Thymus (tissue), 11 donors: ENCODE measurements around the gene FUOM. TPM values are rescaled to one million over a fixed set of nuclear protein-coding genes. Genes with fewer than 3 reads are reported as not detected.
"Not testable (repeated sequence)": the region's sequence is repeated elsewhere in the genome, so short reads cannot be mapped to it uniquely, and the experiment has no call there.

Experiments
- DNase-seq, 9 donors: peaks; one replicate each; pipeline ENCODE4 v3.0.0-alpha.2; 2013; ENCODE audit warnings: low spot score in 9 of 9, low read depth in 6 of 9, missing footprints in 1 of 9
- H3K27ac ChIP-seq, 2 donors: one replicate each; pipeline ENCODE4 v1.5.1; 2013; ENCODE audit warnings: control low read depth in 1 of 2, low read depth in 1 of 2, low read length in 1 of 2, mild to moderate bottlenecking in 1 of 2, moderate library complexity in 1 of 2
- H3K27me3 ChIP-seq, 2 donors: one replicate each; pipeline ENCODE4 v1.5.1; 2013; ENCODE audit warnings: low read length in 1 of 2; ENCODE audit not compliant: control insufficient read depth in 2 of 2, insufficient read depth in 1 of 2
- H3K36me3 ChIP-seq, 2 donors: one replicate each; pipeline ENCODE4 v1.5.1; 2013; ENCODE audit warnings: low read length in 1 of 2, mild to moderate bottlenecking in 1 of 2, moderate library complexity in 1 of 2; ENCODE audit not compliant: control insufficient read depth in 2 of 2, insufficient read depth in 2 of 2
- H3K4me1 ChIP-seq, 2 donors: one replicate each; pipeline ENCODE4 v1.5.1; 2013; ENCODE audit warnings: low read length in 2 of 2; ENCODE audit not compliant: control insufficient read depth in 2 of 2, insufficient read depth in 2 of 2
- H3K4me3 ChIP-seq, 2 donors: one replicate each; pipeline ENCODE4 v1.5.1; 2013; ENCODE audit warnings: low read length in 2 of 2, control low read depth in 1 of 2, mild to moderate bottlenecking in 1 of 2
- H3K9me3 ChIP-seq, 2 donors: one replicate each; pipeline ENCODE4 v1.5.1; 2013; ENCODE audit warnings: low read length in 1 of 2, mild to moderate bottlenecking in 1 of 2; ENCODE audit not compliant: control insufficient read depth in 2 of 2, insufficient read depth in 1 of 2
- WGBS: extraction: QIAGEN DNeasy Blood & Tissue Kit; methylation state at CpG from one replicate; pipeline ENCODE4 v1.1.7; 2013; 5-methylcytosine and 5-hydroxymethylcytosine counted together
- polyA plus RNA-seq: library from polyadenylated mRNA; stranded (reverse); fragments of 200-250 nt; gene quantifications from one replicate; pipeline ENCODE4 v1.2.3, GENCODE V29; 2013
- total RNA-seq: library from RNA; stranded (reverse); fragments of 120-200 nt; gene quantifications from one replicate; pipeline ENCODE4 v1.2.4, GENCODE V29; 2013
- donor health status: healthy.

Gene FUOM
- total and polyA plus RNA-seq, 2 donors: 18.3 to 23.9 TPM

DNA sequence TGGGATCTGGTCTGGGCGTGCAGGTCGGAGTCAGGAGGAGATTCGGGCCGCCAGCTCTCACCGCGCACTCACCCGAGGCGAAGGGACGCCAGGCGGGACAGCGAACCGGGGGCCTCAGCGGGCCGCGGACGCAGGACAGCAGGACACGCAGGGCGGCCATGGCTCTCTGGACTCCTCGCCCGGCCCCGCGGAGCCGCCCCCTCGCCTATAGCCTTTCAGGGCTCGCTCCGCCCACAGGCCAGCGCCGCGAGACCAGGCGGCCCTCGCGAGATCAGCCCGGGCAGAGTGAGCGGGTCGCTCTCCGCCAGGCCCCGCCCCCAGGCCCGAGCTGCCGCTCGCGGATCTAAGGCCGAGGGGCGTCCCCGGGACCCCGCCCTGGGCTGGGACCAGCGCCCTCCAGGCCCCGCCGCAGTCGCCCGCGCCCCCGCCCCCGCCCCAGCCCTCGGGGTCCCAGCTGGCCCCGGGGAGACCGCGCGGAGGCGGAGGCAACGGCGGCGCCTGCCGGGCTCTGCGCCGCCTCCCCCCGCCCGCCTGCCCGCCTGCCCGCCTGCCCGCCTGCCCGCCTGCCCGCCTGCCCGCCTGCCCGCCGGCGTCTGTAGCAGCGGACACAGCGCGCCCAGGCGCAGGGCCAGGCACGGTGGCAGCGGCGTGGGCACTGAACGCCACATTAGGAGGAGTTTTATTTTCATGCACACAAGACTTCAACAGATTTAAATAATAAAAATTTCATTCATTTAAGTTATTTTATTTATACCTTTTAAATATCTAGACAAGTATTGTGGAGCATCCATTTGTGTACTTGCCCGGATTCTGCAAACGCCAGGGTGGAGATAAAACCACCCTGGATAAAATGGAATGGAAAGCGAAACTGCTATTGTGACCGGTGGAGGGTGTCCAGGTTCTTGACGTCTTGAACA lies 15.6 kb upstream of the FUOM start, which contains the start of gene ECHS1:
Gene ECHS1, minus strand, starts transcription at position 181 of the 917 bp plus-strand sequence. Its CDS starts 21 bp downstream, at position 160.
- Histone ChIP-seq H3K9me3 (no peaks in the 10 kb centered on the region), H3K27ac (peak within 1 kb of the TSS; percentile 26 to 77), H3K27me3 (peaks cover 0 to 28% of the 10 kb centered on the region in 2 donors), H3K36me3 (peaks cover 14 to 21% of the 10 kb centered on the region in 2 donors), H3K4me3 (peak within 1 kb of the TSS; percentile 64 to 82), H3K4me1 (peaks cover 7 to 13% of the 10 kb centered on the region in 2 donors)
- WGBS: 2% methylated on average over 89 of the region's 89 CpGs
- DNase-seq: peak; percentile 54 to 95 (median 85)

DNA sequence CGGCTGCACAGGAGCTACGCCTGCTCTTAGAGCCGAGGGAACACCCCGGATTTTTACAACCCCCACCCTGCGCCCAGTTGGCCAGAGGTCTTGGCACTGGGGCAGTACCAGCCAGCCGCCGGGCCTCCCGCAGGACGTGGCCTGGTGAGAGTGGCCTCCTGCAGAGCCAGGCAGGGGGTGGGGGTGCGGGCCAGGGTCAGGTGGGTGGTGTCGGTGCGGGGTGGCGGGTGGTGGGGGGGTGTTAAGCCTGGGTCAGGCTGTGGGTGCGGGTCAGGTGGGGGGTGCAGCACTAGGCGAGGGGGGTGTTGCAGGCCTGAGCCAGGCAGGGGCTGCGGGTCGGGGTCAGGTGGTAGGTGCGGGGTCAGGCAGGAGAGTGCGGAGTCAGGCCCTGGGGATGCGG lies 14.7 kb upstream of the FUOM start:
- Histone ChIP-seq H3K27ac (no peak overlapping the region), H3K4me3 (peak overlapping the region in 1 of 2 donors; percentile 82), H3K4me1 (peaks cover 4 to 5% of the 10 kb centered on the region in 2 donors), H3K9me3 (no peaks in the 10 kb centered on the region), H3K27me3 (peaks cover 0 to 19% of the 10 kb centered on the region in 2 donors), H3K36me3 (peaks cover 18 to 24% of the 10 kb centered on the region in 2 donors)
- DNase-seq: no peak
- WGBS: 61% methylated on average over 20 of the region's 20 CpGs

DNA sequence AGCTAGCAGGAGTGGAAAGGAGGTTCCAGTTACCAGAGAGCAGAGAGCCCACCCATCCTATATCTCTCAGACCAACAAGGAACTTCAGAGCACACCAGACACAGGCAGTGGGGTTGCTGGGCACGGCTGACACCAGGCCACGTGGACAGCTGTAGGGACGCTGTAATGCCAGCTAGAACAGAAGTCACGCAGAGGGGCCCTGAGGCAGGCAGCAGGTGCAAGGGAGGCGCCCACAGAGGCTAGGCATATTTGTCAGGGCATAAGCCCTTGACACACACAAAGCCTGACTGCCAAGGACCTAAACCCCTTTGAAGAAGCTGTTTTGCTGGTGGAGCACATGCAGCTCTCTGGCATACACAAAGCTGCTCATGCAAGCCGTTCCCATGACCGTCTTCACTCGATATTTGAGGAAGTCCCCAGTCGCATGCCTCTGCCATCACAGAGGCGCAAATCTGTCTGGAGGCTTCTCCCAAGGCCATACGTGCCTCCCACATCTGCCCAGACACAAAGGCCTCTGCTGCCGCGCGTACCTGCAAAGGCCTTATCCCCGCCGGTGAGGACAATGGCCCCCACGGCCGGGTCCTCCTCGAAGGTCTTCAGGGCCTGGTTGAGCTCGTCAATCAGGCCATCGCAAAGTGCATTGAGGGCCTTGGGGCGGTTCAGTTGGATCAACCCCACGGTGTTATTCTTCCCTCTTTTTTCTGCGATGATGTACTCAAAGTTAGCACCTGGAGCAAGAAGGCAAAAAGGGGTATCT lies 12.4 kb upstream of the FUOM start:
- DNase-seq: no peak
- Histone ChIP-seq H3K4me1 (peaks cover 4% of the 10 kb centered on the region in 2 donors), H3K36me3 (peaks cover 34 to 41% of the 10 kb centered on the region in 2 donors), H3K27me3 (peaks cover 0 to 4% of the 10 kb centered on the region in 2 donors), H3K4me3 (no peak overlapping the region), H3K9me3 (no peaks in the 10 kb centered on the region), H3K27ac (no peak overlapping the region)
- 95% methylated on average over 24 of the region's 24 CpGs for WGBS

DNA sequence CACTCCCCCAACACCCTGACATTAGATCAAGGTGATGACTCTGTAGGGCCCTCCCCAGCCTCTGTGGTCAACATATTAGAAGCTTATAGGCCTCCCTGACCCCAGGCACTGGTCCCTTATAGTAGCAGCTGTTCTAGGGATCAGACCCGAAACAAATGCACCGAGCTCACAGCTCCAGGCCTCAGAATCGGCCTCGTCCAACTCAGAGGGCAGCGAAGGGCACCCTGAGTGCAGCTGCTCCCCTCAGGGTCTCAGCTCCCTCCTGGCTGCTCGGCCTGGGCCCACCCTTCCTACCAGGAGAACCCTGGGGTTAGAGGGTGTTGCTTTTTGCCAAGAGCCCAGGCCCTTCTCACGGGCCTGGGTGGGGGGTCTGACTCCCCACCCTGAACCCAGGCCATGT lies 10.3 kb upstream of the FUOM start:
- Histone ChIP-seq H3K27ac (no peak overlapping the region), H3K4me1 (peaks cover 0 to 4% of the 10 kb centered on the region in 2 donors), H3K36me3 (peaks cover 43 to 45% of the 10 kb centered on the region in 2 donors), H3K4me3 (no peak overlapping the region), H3K9me3 (no peaks in the 10 kb centered on the region), H3K27me3 (no peaks in the 10 kb centered on the region)
- no peak for DNase-seq
- 97% methylated on average over 7 of the region's 7 CpGs for whole genome bisulfite sequencing

DNA sequence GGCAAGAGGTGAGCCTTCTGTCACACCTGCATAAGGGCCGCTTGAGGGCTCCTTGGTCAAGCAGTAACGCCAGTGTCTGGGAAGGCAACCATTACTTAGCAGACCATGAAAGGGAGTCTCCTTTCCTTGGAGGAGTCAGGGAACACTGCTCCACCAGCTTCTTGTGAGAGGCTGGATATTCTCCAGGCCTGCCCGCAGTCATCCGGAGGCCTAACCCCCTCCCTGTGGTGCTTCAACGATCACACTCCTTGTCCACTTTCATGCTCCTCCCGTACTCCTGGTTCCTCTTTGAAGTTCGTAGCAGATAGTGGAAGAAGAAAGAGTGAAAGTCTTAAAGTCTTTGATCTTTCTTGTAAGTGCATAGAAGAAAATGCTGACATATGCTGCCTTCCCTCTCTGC lies 9.6 kb upstream of the FUOM start:
- not testable (repeated sequence) for H3K4me1 ChIP-seq, H3K27me3 ChIP-seq, H3K9me3 ChIP-seq, H3K4me3 ChIP-seq, H3K27ac ChIP-seq, DNase-seq
- WGBS: 100% methylated on average over 5 of the region's 7 CpGs
- H3K36me3 ChIP-seq: peaks cover 44 to 48% of the 10 kb centered on the region in 2 donors

DNA sequence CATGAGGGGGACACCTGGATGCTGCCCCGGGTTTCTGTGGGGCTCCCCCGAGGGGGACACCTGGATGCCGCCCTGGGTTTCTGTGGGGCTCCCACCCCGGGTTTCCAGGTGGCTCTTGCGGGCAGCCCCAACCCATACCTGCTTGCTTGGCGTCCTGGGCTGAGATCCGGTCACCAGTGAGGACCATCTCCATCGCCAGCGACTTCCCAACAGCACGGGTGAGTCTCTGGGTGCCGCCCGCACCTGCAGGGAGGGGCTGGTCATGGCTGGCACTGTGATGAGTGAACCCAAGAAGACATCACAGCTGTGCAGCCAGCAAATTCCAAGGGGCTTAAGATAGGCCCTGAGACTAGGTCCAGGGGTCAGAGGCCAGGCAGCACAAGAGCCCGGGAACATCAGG lies 8.9 kb upstream of the FUOM start:
- peaks cover 46 to 50% of the 10 kb centered on the region in 2 donors for H3K36me3 ChIP-seq
- H3K4me1 ChIP-seq: no peaks in the 10 kb centered on the region
- no peaks in the 10 kb centered on the region for H3K9me3 ChIP-seq
- 97% methylated on average over 13 of the region's 13 CpGs for WGBS
- H3K4me3 ChIP-seq: no peak overlapping the region
- DNase-seq: no peak
- H3K27ac ChIP-seq: no peak overlapping the region
- H3K27me3 ChIP-seq: no peaks in the 10 kb centered on the region

DNA sequence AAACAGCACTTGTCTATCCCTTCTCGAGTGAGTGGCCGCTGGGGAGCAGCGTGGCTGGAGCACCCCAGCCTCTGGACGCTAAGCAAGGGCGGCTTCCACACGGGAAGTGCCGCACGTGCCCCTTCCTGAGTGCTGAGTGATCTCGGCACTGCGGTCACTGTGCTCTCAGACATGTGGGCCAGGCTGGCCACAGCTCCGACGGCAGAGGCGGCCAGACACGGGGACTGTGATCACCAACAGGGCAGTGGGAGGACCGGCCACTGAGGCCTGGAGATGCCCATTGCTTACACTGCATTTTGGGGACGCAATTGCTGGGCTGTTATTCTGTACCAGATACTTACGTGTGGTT lies 8.3 kb upstream of the FUOM start:
- Histone ChIP-seq H3K27me3 (no peaks in the 10 kb centered on the region), H3K9me3 (no peaks in the 10 kb centered on the region), H3K4me1 (no peaks in the 10 kb centered on the region), H3K4me3 (no peak overlapping the region), H3K27ac (no peak overlapping the region), H3K36me3 (peaks cover 46 to 50% of the 10 kb centered on the region in 2 donors)
- 89% methylated on average over 17 of the region's 17 CpGs for WGBS
- no peak for DNase-seq

DNA sequence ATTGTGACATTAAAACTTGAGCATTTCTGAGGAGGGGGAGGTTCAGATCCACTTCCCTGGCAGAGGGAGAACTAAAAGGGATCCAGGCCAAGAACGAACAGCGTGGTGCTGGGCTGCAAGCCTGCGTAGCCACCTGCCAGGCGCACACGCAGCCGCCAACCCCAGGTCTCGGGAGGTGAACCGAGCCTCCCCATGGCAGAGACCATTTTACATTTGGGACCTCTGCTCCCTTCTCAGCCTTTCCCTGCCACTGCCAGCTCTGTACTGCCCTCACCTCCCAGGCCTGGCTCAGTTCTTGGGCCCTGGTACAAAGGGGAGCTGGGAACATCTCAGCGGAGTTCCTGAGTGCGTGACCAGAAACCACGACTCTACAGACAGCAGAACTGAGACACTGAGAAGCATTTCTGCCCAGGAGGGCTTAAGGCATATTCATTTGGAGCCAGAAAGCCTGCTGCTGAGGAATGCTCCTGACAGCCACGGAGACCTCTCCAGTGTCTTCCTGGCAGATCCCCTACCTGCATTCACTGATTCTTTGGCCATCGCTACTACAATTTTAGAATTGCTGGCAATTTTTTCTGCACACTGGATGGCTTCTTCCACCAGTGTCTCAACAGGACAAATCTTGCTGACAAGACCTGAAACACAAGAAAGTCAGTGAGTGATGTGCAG lies 7.8 kb upstream of the FUOM start:
- no peak overlapping the region for H3K27ac ChIP-seq
- H3K36me3 ChIP-seq: peaks cover 46 to 50% of the 10 kb centered on the region in 2 donors
- DNase-seq: no peak
- no peaks in the 10 kb centered on the region for H3K4me1 ChIP-seq
- 91% methylated on average over 13 of the region's 13 CpGs for WGBS
- H3K4me3 ChIP-seq: no peak overlapping the region
- H3K9me3 ChIP-seq: no peaks in the 10 kb centered on the region
- H3K27me3 ChIP-seq: no peaks in the 10 kb centered on the region
